ENCODE results near the gene MCCC2. TPM values are rescaled to one million over a fixed set of nuclear protein-coding genes. Genes with fewer than 3 reads are reported as not detected.
"Not testable (repeated sequence)": the region's sequence is repeated elsewhere in the genome, so short reads cannot be mapped to it uniquely, and the experiment has no call there.

The MCCC2 gene
- polyA plus RNA-seq, 2 of the 4 experiments (the other 2 are of a cell fraction): 49.4 to 88.4 TPM

DNA sequence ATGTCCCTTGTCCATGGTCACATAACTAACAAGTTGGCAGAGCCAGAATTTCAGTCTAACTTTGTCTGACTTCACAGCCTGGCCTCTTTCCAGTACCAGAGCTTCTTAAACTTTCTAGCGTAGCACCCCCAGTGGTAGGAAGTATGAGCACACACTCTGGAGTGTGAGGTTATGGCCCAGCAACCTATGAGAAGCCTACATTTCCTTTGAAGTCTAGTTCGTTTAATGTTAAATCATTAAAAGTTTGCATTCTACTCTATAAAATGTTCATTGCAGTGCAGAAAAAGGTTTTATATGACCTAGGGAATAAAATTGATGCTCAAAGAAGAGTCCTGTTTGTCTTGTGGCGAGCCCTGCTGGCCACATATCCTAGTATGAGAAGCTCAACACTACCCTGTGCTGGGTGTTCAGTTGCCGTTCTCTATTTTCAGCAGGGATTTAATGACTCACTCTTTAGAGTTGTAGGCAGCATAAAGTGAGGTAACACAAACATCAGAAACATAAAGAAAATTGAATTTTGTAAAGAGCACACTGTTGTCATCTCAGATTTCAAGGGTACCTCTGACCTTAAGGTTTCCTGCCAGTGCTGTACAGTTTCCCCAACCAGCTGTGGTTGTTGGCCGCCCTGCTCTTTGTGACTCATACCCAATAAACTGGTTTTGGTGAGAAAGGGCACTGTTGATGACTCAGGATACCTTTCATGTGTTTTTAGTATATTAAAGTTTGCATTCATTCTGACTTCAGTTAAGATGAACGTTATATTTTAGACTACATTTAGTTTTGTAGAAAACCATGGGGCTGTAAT is 14.3 kb downstream of the MCCC2 start (continued):
- TF ChIP-seq POLR2AphosphoS2 (conservative IDR thresholded peaks at IDR 0.05; ENCODE audit: low read length) (no peak), KDM1A (IDR thresholded peaks at IDR 0.05; ENCODE audit: low read depth) (no peak), HEYL (CRISPR knock-in tag; IDR thresholded peaks at IDR 0.05) (no peak), SREBF2 (IDR thresholded peaks at IDR 0.05) (no peak), GATA3 (IDR thresholded peaks at IDR 0.05; ENCODE audit: borderline replicate concordance) (peak; percentile 40; the same call in 1 of the 2 replicates), CBX2 (IDR thresholded peaks at IDR 0.05; ENCODE audit: borderline replicate concordance, low read depth) (no peak), ZFP36 (IDR thresholded peaks at IDR 0.05; ENCODE audit: borderline replicate concordance, partially characterized antibody) (no peak), RARB (CRISPR knock-in tag; IDR thresholded peaks at IDR 0.05) (no peak), MYC (IDR thresholded peaks at IDR 0.05; ENCODE audit: borderline replicate concordance, low read length) (no peak), FOXS1 (CRISPR knock-in tag; IDR thresholded peaks at IDR 0.05) (no peak), NR3C1 (IDR thresholded peaks at IDR 0.05) (no peak), HOXB5 (CRISPR knock-in tag; IDR thresholded peaks at IDR 0.05) (no peak)
- TF ChIP-seq, protein P1, sequence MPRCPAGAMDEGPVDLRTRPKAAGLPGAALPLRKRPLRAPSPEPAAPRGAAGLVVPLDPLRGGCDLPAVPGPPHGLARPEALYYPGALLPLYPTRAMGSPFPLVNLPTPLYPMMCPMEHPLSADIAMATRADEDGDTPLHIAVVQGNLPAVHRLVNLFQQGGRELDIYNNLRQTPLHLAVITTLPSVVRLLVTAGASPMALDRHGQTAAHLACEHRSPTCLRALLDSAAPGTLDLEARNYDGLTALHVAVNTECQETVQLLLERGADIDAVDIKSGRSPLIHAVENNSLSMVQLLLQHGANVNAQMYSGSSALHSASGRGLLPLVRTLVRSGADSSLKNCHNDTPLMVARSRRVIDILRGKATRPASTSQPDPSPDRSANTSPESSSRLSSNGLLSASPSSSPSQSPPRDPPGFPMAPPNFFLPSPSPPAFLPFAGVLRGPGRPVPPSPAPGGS (IDR thresholded peaks at IDR 0.05): no peak
- TF ChIP-seq, protein P2, sequence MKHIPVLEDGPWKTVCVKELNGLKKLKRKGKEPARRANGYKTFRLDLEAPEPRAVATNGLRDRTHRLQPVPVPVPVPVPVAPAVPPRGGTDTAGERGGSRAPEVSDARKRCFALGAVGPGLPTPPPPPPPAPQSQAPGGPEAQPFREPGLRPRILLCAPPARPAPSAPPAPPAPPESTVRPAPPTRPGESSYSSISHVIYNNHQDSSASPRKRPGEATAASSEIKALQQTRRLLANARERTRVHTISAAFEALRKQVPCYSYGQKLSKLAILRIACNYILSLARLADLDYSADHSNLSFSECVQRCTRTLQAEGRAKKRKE (CRISPR knock-in tag; IDR thresholded peaks at IDR 0.05; ENCODE audit: low read depth): no peak

GRCh38 chr5:71609916-71610315 is 22.8 kb downstream of the MCCC2 start:
- H3K9me3 ChIP-seq; H3K4me2 ChIP-seq; FAIRE-seq; H3K4me3 ChIP-seq; ATAC-seq; H3K4me1 ChIP-seq; DNase-seq (ENCODE audit: low read depth in 1 of 2, low spot score in 1 of 2); H3K27ac ChIP-seq; POLR2A ChIA-PET: not testable (repeated sequence)
- CTCF ChIA-PET: interaction anchor here (1.0 kb wide), 1 partner anchor 9 kb away, joined by 4 read pairs; no protein-coding TSS in a partner anchor
- 98% methylated on average over 10 of the region's 16 CpGs for WGBS (ENCODE audit: missing lambda C conversion rate)

DNA sequence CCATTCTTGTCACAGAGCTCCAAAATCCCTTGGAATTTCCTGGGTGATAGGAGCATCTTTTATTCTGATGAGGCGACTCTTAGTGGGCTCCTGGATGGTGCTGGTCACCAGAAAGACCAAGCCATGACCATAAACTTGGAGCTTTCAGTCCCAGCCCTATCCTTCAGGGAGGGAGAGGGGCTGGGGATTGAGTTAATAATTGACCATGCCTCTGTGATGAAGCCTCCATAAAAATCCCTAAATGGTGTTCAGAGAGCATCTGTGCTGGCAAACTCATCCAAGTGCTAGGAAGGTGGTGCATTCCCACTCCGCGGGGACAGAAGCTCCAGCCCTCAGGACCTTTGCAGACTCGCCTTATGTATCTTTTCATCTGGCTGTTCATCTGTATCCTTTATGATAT is 28.7 kb downstream of the MCCC2 start:
- H3K4me3 ChIP-seq: no peak overlapping the region
- ATAC-seq (no peak), DNase-seq (ENCODE audit: low read depth in 1 of 2, low spot score in 1 of 2) (no peak), FAIRE-seq (no peak)
- CTCF ChIA-PET: interaction anchor here (1.0 kb wide), 1 partner anchor 12 kb away, joined by 3 read pairs; no protein-coding TSS in a partner anchor
- H3K4me2 ChIP-seq: no peak overlapping the region
- H3K27ac ChIP-seq: no peak overlapping the region
- H3K4me1 ChIP-seq: peaks cover 12% of the 10 kb centered on the region; the same call in 2 of the 3 replicates
- no peaks in the 10 kb centered on the region for H3K9me3 ChIP-seq
- POLR2A ChIA-PET: no interaction called here
- 78% methylated on average over 4 of the region's 4 CpGs for WGBS (ENCODE audit: missing lambda C conversion rate)
- TF ChIP-seq, protein P2 (CRISPR knock-in tag; IDR thresholded peaks at IDR 0.05; ENCODE audit: low read depth): no peak
- TF ChIP-seq USF2 (IDR thresholded peaks at IDR 0.05): no peak
- TF ChIP-seq SMC3 (IDR thresholded peaks at IDR 0.05): no peak
- no peak for TF ChIP-seq ZC3H11A (IDR thresholded peaks at IDR 0.05)
- no peak for TF ChIP-seq MAFK (IDR thresholded peaks at IDR 0.05; ENCODE audit: partially characterized antibody)
- no peak for TF ChIP-seq EHMT2 (IDR thresholded peaks at IDR 0.05; ENCODE audit: low read depth)
- no peak for TF ChIP-seq REST (IDR thresholded peaks at IDR 0.05)
- no peak for TF ChIP-seq RCOR1 (IDR thresholded peaks at IDR 0.05; ENCODE audit: low read depth, low read length)
- TF ChIP-seq RFX5 (IDR thresholded peaks at IDR 0.05): no peak
- TF ChIP-seq EHF (CRISPR knock-in tag; IDR thresholded peaks at IDR 0.05): no peak
- no peak for TF ChIP-seq MAZ (IDR thresholded peaks at IDR 0.05; ENCODE audit: borderline replicate concordance, low read depth, low read length)
- no peak for TF ChIP-seq SREBF2 (IDR thresholded peaks at IDR 0.05)
- TF ChIP-seq E2F6 (IDR thresholded peaks at IDR 0.05; ENCODE audit: borderline replicate concordance, low read depth): no peak
- TF ChIP-seq HOXB5 (CRISPR knock-in tag; IDR thresholded peaks at IDR 0.05): no peak
- no peak for TF ChIP-seq CHD4 (IDR thresholded peaks at IDR 0.05; ENCODE audit: borderline replicate concordance)
- TF ChIP-seq ZSCAN20 (CRISPR knock-in tag; IDR thresholded peaks at IDR 0.05): no peak
